Muscle layer of duodenum (tissue), 2 donors: ENCODE data around the gene MAPK1IP1L.
"Not testable (repeated sequence)": the region's sequence is repeated elsewhere in the genome, so short reads cannot be mapped to it uniquely, and the experiment has no call there.

Experiments
- H3K27ac ChIP-seq: one replicate; pipeline ENCODE4 v1.7.0; 2013; ENCODE audit warnings: mild to moderate bottlenecking, low read length
- H3K27me3 ChIP-seq: one replicate; pipeline ENCODE4 v1.7.0; 2013; ENCODE audit warnings: low read depth, mild to moderate bottlenecking, control low read depth, low read length
- H3K36me3 ChIP-seq, 2 donors: one replicate each; pipeline ENCODE4 v1.7.0; 2013; ENCODE audit warnings: low read length in 2 of 2, control low read depth in 1 of 2, mild to moderate bottlenecking in 1 of 2; ENCODE audit not compliant: insufficient read depth in 2 of 2, control insufficient read depth in 1 of 2
- H3K4me1 ChIP-seq, 2 donors: one replicate each; pipeline ENCODE4 v1.7.0; 2013; ENCODE audit warnings: low read length in 2 of 2, mild to moderate bottlenecking in 2 of 2, control low read depth in 1 of 2, moderate library complexity in 1 of 2; ENCODE audit not compliant: insufficient read depth in 2 of 2, control insufficient read depth in 1 of 2
- H3K4me3 ChIP-seq, 2 donors: one replicate each; pipeline ENCODE4 v1.7.0; 2013; ENCODE audit warnings: low read length in 2 of 2, low read depth in 1 of 2, mild to moderate bottlenecking in 1 of 2
- H3K9me3 ChIP-seq, 2 donors: one replicate each; pipeline ENCODE4 v1.7.0; 2013; ENCODE audit warnings: low read length in 2 of 2, control low read depth in 1 of 2, mild to moderate bottlenecking in 1 of 2; ENCODE audit not compliant: control insufficient read depth in 1 of 2
- donor health status: healthy.

The MAPK1IP1L gene

GRCh38 chr14:55037995-55038394 lies 13.5 kb upstream of the MAPK1IP1L start:
- not testable (repeated sequence) for H3K27ac ChIP-seq, H3K27me3 ChIP-seq, H3K4me1 ChIP-seq, H3K4me3 ChIP-seq, H3K9me3 ChIP-seq
- peaks cover 8 to 13% of the 10 kb centered on the region in 2 donors for H3K36me3 ChIP-seq

DNA sequence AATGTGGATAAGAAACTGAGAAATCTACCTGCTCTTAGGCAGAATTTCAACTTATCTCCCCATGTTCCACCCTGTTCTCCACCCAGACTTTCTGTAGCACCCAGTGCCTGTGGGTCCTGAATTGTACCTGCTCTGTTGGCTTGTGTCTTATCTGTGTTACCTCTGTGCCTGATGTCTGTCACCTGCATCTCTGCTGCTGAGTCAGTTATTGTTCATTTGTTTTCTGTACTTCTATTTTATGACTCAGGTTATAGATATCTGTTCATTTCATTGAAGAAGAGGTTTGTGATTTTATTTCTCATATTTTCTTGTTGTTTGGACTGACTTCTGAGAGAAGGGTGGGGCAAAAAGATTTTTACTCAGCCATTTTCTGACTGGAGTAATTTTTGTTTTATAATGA lies 12.7 kb upstream of the MAPK1IP1L start:
- Histone ChIP-seq H3K27me3 (no peaks in the 10 kb centered on the region), H3K4me3 (no peak overlapping the region), H3K27ac (no peak overlapping the region), H3K9me3 (no peaks in the 10 kb centered on the region), H3K4me1 (no peaks in the 10 kb centered on the region), H3K36me3 (peaks cover 15 to 20% of the 10 kb centered on the region in 2 donors)

DNA sequence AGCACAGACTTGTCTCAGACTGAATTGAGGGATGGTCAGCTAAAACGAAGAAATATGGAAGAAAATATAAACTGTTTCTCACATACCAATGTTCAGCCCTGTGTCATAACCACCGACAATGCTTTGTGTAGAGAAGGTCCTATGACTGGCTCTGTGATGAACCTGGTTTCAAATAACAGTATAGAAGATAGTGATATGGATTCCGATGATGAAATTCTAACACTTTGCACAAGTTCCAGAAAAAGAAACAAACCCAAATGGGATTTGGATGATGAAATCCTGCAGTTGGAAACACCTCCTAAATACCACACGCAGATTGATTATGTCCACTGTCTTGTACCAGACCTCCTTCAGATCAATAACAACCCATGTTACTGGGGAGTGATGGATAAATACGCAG lies 7.9 kb upstream of the MAPK1IP1L start:
- Histone ChIP-seq H3K27ac (no peak overlapping the region), H3K4me3 (no peak overlapping the region), H3K36me3 (peaks cover 18 to 21% of the 10 kb centered on the region in 2 donors), H3K4me1 (no peaks in the 10 kb centered on the region), H3K9me3 (no peaks in the 10 kb centered on the region), H3K27me3 (no peaks in the 10 kb centered on the region)

DNA sequence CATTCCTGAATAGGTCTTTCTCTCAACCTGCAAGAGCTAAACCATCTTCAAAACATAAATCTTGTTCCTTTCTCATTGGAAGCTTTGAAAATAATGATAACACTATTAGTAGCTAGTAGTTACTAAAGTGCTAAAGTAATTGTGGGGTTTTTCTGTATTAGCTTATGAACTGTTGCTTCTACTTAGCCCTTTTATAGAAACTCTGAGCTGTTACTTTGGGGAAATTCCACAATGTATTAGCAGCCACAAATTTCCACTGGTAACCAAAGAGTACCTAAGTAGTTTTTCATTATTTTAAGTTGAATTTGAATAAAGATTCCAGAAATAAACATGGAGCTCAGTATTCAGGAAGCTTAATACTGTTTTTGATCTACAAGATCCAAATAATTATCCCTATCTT lies 6.4 kb upstream of the MAPK1IP1L start:
- no peaks in the 10 kb centered on the region for H3K9me3 ChIP-seq
- no peaks in the 10 kb centered on the region for H3K27me3 ChIP-seq
- H3K27ac ChIP-seq, result no peak overlapping the region
- peaks cover 14 to 21% of the 10 kb centered on the region in 2 donors for H3K36me3 ChIP-seq
- H3K4me3 ChIP-seq, result no peak overlapping the region
- no peaks in the 10 kb centered on the region for H3K4me1 ChIP-seq

DNA sequence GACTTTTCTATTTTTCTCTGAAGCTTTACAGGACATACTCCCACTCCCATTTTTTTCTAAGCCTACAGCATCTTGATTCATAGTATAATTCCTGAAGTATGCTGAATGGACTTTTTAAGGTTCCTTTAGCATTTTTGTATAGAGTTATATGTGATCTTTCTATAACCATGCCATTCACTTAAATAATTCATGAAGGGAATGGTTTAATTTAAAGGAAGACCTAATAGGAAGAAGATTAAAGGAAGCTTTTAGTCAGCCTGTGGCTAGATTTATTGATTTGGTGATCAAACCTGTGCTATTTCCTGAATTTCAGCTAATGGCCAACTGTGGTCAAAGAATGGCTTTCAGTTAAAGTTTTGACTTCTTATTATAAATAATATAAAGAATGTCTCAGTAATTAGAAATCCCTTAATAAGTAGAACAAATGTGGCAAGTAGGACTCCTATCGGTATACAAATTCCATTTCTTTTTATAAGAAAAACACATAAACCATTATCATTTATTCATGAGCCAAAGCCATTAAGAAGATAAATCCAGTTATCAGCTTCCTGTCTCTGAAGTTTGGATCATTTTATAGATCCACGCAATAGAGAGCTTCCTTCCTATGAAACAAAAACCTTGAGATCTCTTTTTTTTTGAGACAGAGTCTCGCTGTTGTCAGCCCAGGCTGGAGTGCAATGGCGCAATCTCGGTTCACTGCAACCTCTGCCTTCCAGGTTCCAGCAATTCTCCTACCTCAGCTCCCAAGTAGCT lies 4.0 kb upstream of the MAPK1IP1L start:
- H3K36me3 ChIP-seq, result peaks cover 21 to 27% of the 10 kb centered on the region in 2 donors

DNA sequence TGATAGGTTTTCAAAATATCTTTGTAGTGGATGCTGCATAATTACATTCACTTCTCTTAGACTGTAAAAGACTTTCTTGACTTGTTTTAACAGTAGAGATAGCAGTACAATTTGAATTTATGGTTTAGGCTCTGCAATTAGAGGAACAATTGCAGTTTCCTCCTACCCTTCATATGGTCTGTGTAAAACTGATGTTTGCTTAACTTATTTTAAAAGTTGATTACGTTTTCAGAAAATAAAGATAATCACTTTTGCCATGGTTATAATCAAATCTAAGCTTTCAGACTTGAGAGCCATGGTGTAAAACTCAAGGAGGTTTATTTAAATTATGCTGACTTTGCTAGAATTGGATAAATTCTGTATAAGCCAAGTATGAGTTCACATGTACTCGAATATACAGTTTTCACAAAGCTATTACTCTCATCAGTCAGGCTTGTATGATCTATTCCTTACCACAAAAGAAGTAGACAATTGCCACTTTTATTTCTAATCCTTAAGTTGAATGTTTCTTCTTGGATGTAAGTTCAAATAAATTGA lies 2.5 kb upstream of the MAPK1IP1L start:
- no peaks in the 10 kb centered on the region for H3K9me3 ChIP-seq

More for the DNA sequence above, 4.0 kb upstream of the MAPK1IP1L start:
- peaks cover 0 to 4% of the 10 kb centered on the region in 2 donors for H3K4me1 ChIP-seq
- no peak overlapping the region for H3K4me3 ChIP-seq
- H3K27ac ChIP-seq, result no peak overlapping the region
- no peaks in the 10 kb centered on the region for H3K27me3 ChIP-seq
- H3K9me3 ChIP-seq, result no peaks in the 10 kb centered on the region

GRCh38 chr14:55051165-55051422 lies 353 bp upstream of the MAPK1IP1L start:
- Histone ChIP-seq H3K4me1 (peaks cover 16 to 33% of the 10 kb centered on the region in 2 donors), H3K4me3 (peak overlapping the region; percentile 81 to 84)

More for the DNA sequence above, 2.5 kb upstream of the MAPK1IP1L start:
- no peak overlapping the region for H3K27ac ChIP-seq
- no peak overlapping the region for H3K4me3 ChIP-seq
- peaks cover 12 to 15% of the 10 kb centered on the region in 2 donors for H3K4me1 ChIP-seq
- H3K27me3 ChIP-seq, result no peaks in the 10 kb centered on the region
- H3K36me3 ChIP-seq, result peaks cover 8 to 20% of the 10 kb centered on the region in 2 donors

DNA sequence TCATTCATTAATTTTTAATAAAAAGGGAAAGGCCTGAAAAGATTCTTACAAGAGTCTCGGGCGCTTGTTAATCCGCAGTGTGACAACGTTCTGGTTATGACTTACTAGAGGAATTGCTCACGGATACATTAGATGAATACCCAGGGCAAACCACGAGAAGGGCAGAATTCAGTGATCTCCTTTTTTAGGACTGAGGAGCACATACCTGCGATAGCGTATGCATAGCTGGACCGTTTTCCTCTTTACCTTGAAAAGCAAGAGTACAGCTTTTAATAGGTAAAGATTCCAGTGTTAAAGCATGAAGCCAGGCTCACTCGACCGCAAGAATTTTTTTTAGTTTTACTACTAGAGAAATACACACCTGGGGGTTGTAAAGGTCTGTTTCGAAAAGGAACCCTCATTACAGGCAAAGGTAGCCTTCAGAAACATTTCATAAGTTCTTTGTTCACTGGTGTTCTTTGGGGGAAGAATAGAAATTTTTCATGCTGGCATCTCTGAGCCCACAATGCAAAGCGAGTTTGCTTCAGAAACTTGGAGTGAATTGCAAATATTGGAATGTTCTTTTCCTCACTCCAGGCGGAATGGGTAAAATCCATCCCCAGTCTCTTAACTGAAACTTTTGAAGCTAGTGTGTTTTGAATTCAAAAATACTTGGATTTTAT lies 953 bp downstream of the MAPK1IP1L start:
- Histone ChIP-seq H3K9me3 (no peaks in the 10 kb centered on the region), H3K27me3 (no peaks in the 10 kb centered on the region), H3K4me3 (peak overlapping the region; percentile 81 to 84), H3K27ac (peak overlapping the region; percentile 98), H3K4me1 (peaks cover 16 to 33% of the 10 kb centered on the region in 2 donors), H3K36me3 (peaks cover 0 to 22% of the 10 kb centered on the region in 2 donors)

More at GRCh38 chr14:55051165-55051422, 353 bp upstream of the MAPK1IP1L start:
- peaks cover 0 to 19% of the 10 kb centered on the region in 2 donors for H3K36me3 ChIP-seq
- no peaks in the 10 kb centered on the region for H3K27me3 ChIP-seq
- no peaks in the 10 kb centered on the region for H3K9me3 ChIP-seq
- peak overlapping the region; percentile 98 for H3K27ac ChIP-seq

DNA sequence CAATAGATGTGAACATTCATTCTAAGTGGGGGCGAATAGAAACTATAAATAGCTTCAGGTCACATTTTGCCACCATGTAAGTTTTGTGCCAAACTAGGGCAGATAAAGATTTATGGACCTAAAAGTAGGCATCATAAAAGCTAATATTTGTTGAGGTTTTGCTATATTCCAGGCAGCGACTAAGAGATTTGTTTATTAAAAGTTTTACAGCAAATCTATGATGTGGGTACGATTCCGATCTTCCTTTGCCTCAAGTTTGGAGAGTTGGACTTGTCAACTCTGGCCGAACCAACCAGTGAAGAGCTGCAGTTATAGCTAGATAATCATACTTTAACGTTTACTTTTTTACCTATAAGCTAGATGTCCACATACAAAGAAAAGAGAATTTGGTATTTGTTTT lies 1.6 kb downstream of the MAPK1IP1L start:
- Histone ChIP-seq H3K27ac (peak overlapping the region; percentile 98), H3K4me1 (peaks cover 16 to 33% of the 10 kb centered on the region in 2 donors), H3K4me3 (peak overlapping the region; percentile 81 to 84), H3K9me3 (no peaks in the 10 kb centered on the region), H3K36me3 (peaks cover 0 to 22% of the 10 kb centered on the region in 2 donors), H3K27me3 (no peaks in the 10 kb centered on the region)

- H3K4me1 ChIP-seq, result peaks cover 16 to 33% of the 10 kb centered on the region in 2 donors
- peaks cover 0 to 22% of the 10 kb centered on the region in 2 donors for H3K36me3 ChIP-seq
- peak overlapping the region; percentile 81 to 84 for H3K4me3 ChIP-seq
- H3K27ac ChIP-seq, result no peak overlapping the region
- no peaks in the 10 kb centered on the region for H3K27me3 ChIP-seq
- no peaks in the 10 kb centered on the region for H3K9me3 ChIP-seq
Measured at GRCh38 chr14:55053500-55053899, 2.1 kb downstream of the MAPK1IP1L start.

- Histone ChIP-seq H3K4me1 (peaks cover 16 to 33% of the 10 kb centered on the region in 2 donors), H3K4me3 (no peak overlapping the region), H3K9me3 (no peaks in the 10 kb centered on the region), H3K36me3 (peaks cover 0 to 22% of the 10 kb centered on the region in 2 donors), H3K27ac (no peak overlapping the region), H3K27me3 (no peaks in the 10 kb centered on the region)
Measured at GRCh38 chr14:55054098-55054497, 2.7 kb downstream of the MAPK1IP1L start.
